GM21576 (cell line): ENCODE results near the gene DUSP15.
"Not testable (repeated sequence)": the region's sequence is repeated elsewhere in the genome, so short reads cannot be mapped to it uniquely, and the experiment has no call there.

Source experiments
- ATAC-seq: cut with Tn5 transposase; IDR thresholded peaks from one replicate; pipeline ENCODE4 v1.9.1; 2021; ENCODE audit warnings: mild to moderate bottlenecking, moderate library complexity; ENCODE audit not compliant: unreplicated experiment

Gene DUSP15

DNA sequence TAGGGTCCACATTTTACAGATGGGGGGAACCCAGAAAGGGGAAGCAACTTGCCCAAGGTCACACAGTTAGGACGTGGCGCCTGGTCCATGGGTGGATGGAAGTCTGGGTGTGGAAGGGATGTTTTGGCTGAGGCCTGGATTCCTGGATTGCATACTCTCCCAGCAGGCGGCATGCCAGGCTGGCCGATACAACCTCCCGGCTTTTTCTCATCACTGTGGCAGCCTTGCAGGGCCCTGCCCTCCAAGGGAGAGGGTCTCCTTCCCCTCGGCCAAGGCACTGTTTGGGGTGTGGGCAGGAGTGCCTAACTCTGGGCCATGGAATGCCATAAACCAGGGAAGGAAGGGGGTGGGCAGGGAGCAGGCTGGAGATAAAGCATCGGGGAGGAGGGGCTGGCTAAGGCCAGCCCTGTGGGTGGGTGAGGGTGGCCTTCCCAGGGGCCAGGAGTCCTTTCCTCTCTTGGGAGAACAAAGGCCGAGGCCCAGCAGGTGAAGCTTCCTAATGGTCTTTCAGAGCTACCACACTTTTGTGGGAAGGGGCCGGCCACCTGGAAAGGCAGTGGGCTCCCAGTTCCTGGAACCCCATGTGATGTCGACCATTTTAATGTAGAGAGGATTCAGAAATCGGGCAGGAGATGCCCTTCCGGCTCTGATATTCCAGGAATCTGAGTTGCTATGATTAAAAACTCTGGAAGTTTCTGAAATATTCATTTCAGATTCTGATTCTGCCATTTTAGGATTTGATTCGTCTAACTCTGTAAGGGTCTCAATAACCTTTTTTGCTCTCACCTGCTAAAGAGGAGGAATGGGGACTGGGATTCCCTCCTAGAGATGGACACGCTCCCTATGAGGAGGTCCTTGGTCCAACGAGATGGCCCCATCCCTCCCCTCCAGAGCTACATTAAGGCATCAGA lies 29.2 kb downstream of the DUSP15 start:
- ATAC-seq: no peak

DNA sequence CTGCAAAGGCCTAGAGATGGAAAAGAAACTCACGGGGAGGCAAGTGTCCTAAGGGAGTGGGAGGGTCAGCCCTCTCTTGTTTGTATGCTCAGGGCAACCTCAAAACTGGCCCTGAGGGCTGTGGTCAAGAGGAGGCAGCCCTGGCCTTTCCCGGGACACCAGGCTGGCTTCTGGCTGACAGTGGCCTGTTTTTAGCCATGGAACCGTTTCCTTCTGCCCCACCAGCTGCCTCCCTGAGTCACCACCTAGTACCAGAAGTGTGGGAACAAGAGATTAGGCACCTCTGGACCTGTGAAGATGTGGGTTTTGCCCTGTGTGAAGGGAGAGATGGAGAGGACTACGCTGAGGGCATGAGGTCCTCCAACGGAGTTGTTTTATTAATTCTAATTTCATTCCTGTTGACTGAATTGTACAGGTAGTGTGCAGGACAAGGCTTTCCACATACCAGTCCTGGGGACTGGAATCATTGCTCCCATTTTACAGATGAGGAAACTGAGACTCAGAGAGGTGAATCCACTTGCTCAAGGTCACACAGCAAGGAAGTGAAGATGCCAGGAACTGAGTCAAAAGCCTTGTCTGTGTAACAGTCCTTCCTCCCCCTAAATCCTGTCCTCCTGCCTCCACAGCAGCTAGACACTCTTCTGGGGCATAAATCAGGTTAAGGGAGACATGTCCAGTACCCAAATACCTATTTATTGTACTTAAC lies 30.4 kb downstream of the DUSP15 start:
- no peak for ATAC-seq

DNA sequence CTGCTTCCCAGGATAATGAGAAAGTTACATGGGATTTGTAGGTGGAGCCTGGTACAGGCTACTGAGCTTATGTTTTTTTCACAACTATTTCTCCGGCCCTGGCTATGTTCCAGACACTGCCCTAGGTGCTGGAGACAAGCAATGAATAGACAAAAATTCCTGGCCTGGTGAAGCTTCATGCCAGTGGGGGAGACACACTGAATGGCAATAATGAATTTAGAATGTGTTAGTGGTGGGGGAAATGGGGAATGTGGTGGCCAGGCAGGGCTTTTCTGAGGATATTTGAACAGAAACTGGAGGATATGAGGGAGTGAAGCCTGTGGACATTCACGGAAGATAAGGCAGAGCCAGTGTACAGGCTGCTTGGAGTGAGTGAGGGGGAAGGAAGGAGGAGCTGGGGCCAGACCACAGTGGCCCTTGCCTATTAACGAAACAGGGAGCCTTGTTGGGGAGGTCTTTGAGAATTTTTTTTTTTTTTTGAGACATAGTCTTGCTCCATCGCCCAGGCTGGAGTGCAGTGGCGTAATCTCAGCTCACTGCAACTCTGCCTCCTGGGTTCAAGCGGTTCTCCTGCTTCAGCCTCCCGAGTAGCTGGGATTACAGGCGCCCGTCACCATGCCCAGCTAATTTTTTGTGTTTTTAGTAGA lies 31.6 kb downstream of the DUSP15 start:
- no peak for ATAC-seq

DNA sequence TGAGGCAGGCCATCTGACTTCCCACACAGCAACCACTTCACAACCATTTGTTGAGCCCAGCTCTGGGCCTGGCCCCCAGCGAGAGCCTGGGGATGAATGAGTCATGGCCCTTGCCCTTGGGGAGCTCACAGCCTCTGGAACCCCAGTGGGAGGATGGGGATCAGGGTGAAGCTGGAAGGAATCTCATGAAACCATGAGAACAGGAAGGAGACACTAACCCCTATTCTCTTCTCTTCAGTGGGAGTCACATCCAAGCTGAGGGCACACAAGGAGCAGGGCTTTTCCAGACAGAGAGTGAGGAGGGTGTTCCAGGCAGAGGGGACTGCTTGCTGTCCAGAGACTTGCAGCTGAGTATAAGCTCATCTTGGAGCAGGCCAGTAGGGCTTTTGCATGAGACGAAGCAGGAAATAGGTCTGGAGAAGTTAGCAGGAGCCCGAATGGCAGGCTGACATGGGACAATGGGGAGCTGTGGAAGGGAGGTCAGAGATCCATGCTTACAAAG lies 32.4 kb downstream of the DUSP15 start:
- no peak for ATAC-seq

DNA sequence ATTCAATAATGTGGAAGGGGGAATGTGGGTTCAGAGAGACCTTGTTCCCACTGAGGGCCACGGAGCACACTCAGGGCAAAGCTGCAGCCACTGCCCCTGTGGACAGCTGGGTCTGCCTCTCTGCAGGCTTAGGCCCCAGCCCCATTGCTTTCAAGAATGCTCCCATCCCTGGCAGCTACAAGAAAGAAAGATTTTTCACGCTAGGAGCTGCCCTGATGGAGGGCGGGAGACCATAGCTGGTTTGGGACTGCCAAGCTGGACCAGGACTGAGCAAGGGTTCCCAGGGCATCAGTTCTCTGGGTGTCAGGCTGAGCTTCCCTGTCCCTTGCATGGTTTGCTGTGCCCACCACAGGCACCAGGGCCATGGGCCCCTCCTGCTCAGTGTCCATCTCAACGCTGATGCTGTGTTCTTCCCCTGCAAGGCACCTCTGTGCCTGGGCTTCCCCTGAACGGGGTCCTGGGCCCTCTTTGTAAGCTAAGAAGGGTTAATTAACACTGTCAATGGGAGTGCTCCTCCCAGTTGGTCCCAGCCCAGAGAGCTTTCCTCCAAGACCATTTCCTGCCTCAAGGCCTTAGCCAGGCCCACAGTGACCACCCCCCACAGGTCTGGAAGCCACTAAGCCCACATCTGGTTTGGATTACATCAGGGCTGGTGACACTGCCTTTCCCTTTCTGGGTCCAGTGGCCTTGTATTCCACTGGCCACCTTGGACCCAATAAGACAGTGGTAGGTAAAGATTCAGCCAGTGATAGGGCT lies 33.3 kb downstream of the DUSP15 start:
- ATAC-seq: no peak

DNA sequence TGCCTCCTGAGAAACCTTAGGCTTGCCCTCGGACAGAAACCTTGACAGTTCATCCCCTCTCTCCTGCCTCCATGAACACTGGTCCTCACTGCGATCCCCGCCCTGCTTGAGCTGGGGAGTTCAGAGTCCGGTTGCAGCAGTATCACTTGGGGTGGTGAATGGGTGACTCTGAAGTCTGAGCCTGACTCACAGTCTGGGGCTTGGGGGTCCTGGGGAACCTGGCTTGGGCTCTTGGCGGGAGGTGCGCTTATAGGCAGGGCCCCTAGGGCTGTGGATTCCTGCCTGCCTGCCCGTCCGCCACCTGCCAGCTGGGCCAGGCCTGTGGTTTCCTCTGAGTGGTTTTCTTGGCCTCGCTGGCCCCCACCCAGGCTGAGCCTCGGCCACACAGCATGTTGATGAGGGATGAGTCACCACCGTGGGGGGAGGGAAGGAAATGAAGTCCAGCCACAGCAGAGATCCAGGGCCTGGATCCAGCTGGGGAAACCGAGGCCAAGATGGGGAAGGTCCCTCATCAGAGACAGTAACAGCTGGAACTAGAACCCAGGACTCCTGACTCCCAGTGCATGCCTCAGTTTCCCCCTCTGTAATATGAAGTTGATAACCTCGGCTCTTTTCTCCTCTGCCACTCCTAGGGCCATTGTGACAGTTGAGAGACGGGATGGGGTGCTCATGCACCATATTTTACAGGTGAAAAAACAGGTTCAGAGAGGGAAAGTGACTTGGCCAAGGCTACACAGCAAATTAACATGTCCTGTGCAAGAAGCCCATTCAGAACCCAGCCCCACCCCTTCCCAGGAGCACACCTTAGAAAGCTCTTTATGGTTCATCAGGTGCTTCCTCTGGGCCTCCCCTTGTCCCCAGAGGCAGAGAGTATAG lies 34.1 kb downstream of the DUSP15 start:
- no peak for ATAC-seq

DNA sequence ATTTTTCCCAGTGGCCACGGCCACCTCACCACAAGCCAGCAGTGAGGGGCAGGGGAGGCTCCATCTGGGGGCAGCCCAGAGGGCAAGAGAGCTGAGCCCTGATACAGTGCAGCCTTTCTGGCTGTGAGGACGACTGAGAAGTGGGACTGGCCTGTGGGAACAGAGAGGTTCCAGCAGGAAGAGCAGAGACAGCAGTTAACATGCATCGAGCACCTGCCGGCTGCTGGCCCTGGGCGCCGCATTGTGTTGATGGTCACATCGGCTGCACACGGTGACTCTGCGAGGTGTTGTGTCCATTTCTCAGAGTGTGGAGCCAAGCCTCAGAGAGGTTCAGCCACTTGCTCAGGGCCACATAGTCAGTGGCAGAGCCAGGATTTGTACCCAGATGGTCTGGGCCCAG lies 34.8 kb downstream of the DUSP15 start:
- ATAC-seq: no peak

DNA sequence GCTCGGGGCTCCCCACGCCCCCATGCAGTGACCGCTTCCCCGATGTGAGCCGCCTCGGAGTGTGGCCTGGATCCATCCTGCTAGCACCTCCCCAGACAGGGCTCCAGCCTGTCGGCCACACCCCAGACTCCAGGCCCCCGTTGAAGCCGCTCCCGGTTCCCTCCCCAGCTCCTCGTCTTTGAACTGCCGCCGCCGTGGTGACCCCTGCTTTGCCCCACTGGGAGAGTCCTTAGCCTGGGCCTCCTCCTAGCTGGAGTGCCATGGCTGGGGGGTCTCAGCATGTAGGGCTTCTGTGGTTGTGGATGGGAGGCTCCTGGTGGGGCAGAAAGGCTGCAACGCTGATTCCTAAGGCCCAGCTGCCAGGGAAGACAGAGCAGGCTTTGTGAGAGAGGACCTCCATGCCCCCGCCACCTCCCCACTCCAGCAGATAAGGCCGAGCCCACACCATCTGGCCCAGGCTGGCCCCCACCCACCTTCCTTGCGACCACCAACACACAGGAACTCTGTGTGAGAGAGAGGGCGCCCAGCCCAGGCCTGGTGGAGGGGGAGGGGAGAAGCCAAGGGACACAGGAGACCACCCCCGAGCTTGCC lies 36.3 kb downstream of the DUSP15 start:
- ATAC-seq: no peak

DNA sequence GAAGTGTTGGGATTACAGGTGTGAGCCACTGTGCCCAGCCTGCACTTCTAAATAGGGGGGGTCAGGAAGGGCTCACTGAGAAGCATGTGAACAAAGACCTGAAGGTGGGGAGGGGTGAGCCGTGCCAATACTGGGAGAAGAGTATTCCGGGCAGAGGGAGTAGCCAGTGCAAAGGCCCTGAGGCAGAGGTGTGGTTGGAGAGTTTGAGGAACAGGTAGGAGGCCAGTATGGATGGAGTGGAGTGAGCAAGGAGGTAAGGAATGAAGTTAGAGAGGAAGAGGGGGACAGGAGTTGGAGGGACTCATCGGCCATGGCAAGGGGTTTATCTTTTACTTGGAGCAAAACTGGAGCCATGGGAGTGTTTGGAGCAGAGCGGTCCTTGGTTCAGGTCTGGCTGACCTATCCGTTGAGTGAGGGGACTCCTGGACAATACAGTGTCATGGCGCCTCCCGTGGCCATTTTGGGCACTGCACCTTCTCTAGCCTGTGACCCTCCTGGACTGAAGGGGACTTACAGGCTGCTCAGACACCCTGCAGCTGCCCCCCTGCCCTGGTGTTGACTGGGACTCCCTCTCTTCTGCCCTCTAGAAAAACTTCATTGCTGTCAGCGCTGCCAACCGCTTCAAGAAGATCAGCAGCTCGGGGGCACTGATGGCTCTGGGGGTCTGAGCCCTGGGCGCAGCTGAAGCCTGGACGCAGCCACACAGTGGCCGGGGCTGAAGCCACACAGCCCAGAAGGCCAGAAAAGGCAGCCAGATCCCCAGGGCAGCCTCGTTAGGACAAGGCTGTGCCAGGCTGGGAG lies 37.0 kb downstream of the DUSP15 start:
- no peak for ATAC-seq

DNA sequence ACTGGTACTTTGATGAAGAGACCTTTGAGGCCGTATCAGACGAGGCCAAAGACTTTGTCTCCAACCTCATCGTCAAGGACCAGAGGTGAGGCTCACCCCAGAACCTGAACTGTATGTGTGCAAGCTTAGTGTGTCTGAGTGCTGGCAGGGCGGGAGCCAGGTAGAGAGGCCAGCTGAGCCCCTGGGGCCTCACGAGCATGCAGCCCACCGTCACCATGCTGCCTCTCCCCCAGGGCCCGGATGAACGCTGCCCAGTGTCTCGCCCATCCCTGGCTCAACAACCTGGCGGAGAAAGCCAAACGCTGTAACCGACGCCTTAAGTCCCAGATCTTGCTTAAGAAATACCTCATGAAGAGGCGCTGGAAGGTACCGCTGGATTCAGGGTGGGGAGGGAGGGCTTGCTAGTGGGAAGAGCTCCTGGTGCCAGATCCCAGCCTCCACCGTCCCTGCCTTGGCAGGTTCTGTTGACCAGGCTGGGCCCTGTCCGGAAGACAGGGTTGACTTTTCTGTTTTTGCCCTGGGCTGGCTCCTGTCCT lies 38.5 kb downstream of the DUSP15 start:
- ATAC-seq: no peak

DNA sequence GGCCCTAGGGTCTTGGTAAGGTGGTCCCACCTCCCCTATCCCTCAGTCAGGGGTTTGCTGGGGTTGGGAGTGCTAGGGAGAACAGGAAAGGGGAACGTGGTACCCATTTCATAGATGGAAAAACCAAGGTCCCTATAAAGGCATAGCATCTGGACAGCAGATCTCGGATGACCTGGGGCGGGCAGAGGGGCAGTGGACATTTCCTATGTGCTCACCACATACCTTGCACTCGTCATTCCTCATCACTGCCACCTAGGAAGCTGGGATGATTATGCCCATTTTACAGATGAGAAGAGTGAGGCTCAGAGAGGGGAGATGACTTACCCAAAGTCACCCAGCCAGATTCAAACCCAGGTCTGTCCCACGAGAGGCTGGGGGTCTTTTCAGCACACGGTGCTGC lies 39.1 kb downstream of the DUSP15 start:
- no peak for ATAC-seq

DNA sequence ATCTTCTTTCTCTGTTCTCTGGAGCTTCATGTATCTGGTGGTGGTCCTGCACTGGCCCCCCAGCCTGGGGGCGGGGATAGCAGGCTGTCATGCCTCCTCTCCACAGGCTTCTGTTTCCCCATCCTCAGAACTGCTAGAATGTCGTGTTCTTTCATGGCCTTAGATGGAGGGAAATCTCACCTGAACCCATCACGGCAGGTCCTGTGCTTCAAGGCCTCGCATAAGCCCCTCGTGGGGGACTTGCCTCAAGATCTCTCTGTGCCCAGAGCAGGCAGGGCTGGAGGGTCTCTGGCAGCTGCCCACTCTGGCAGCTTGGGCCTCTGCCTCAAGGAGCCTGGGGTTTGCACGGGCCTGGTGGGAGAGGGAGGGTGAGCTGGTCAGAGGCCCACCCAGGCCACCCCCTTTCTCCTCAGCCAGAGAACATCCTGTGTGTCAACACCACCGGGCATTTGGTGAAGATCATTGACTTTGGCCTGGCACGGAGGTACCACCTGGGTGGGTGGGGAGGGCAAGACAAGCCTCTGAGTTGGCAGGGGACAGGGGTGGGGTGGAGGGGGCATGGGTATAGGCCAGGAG lies 39.8 kb downstream of the DUSP15 start:
- no peak for ATAC-seq

DNA sequence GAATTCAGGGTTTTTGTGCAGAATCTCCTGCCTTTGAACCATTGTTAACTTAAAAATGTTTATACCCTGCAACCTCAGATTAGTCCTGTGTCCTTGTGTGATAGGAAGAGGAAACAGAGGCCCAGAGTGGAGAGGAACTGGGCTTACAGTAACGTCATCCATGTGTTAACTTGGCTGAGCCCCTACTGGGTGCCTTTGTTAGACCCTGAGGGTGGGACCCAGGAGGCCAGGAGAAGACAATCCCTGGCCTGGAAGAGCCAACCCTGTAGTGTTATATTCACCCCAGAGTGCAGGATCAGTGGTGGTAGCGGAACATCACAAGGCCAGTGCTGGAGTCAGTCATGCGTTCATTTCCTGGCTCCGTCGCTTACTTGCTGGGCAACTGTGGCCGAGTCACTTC lies 40.6 kb downstream of the DUSP15 start:
- ATAC-seq: no peak

DNA sequence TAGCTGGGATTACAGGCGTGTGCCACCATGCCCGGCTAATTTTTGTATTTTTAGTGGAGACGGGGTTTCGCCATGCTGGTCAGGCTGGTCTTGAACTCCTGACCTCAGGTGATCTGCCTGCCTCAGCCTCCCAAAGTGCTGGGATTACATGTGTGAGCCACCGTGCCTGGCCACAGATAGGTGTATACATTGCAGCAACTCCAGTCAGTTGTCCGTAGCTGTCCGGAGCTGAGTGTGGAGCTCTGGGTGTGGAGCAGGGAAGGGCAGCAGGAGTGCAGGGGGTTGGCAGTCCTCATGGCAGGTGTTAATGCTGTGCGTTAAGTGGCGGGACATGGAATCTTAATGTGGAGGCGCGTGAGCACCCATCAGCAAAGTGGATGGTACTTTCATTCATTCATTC lies 42.3 kb downstream of the DUSP15 start:
- not testable (repeated sequence) for ATAC-seq

DNA sequence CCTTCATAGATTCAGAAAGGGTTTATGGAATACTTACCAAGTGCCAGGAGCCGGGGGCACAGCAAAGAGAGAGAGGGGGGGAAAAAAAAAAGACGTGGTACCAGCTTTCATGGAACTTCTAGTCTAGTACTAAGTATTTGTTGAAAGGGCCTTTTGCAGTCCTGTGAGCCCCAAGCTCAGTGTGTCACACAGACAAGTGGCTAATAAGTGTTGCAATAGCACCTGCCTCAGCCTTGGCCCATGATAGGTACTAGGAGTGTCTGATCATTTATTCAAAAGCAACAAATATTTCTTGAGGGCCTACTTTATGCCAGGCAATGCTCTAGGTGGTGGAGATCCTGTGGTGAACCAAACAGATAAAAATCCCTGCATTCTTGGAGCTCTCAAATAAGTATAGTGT lies 43.3 kb downstream of the DUSP15 start:
- ATAC-seq: no peak

DNA sequence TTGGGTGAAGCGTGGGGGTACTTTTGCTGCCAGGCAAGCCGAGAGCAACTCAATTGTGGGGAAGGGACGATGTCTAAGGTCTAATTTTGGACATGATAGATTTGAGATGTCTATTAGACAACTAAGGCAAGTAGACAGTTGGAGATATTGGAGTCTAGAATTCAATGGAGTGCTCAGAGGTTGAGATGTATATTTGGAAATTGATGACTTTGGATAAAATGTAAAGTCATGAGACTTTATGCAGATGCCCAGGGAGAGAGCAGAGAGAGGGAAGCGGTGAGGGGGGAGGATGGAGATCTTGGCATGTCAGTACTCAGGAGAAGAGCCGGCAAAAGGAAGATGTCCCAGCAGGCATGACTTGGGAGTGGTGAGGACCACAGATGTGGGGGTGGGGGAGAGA lies 44.3 kb downstream of the DUSP15 start:
- ATAC-seq: no peak

DNA sequence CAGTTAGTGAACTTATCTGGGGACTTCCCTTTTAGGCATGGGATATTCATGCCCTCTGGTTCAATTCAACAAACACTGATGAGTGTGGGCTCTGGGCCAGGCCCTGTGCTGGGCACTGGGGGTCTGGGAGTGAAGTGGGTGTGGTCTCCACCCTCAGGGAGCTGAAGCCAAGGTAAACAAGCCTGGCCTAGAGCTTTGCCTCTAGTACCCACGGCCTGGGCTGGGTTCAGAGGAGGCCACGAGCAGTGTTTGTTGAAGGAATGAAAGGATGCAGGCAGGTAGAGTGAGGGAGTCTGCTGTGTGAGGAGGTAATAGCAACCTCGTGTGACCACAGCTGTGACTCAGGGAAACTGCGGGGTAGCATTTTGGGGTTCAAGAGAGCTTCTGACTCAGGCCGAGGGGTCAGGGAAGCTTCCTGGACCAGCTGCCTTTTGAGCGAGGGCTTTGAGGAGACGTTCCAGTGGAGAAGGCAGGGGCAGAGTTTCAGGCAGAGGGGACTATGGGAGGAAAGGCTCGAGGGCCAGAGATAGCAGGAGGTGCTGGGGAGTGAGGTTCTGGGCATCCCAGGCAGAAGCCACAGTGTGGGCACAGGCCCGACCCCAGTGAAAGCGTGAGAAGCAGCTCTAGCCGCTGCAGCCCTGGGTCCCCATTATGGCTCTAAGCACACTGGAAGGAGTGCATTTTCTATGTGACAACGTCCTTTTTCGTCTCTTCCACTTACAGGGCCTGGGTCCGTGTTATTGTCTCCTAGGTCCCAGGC lies 45.6 kb downstream of the DUSP15 start:
- ATAC-seq: no peak
